ENCODE data around the gene NRXN2.

Gene NRXN2

GRCh38 chr11:64632654-64633053, 90.3 kb downstream of the NRXN2 start:
- H3K9me3 ChIP-seq (ENCODE audit: control insufficient read depth, insufficient read depth, low read length), result no peaks in the 10 kb centered on the region
- no peaks in the 10 kb centered on the region for H3K36me3 ChIP-seq (ENCODE audit: control insufficient read depth, low read length)
- peaks cover 2% of the 10 kb centered on the region; the same call in 1 of the 2 replicates for H3F3A ChIP-seq (ENCODE audit: control insufficient read depth, insufficient read depth)
- 0 out of 2 replicates have a peak, but pooled peaks cover 2% of the 10 kb centered on the region for H4K20me1 ChIP-seq (ENCODE audit: control insufficient read depth, insufficient read depth, low read depth, low read length)
- no peak overlapping the region for H3K4me3 ChIP-seq (ENCODE audit: low read length)
- no peaks in the 10 kb centered on the region for H3K79me2 ChIP-seq (ENCODE audit: control insufficient read depth, low read length)
- H3K27ac ChIP-seq (ENCODE audit: low read depth, low read length), result no peak overlapping the region
- H3K27me3 ChIP-seq (ENCODE audit: control insufficient read depth, low read length), result peaks cover 5% of the 10 kb centered on the region
- no peaks in the 10 kb centered on the region for H3K9me2 ChIP-seq (replicated peaks; ENCODE audit: control insufficient read depth, low read length)
- H3K4me1 ChIP-seq (ENCODE audit: control insufficient read depth, low read length), result peaks cover 21% of the 10 kb centered on the region
- no peak overlapping the region for H3K4me2 ChIP-seq (ENCODE audit: low read length)
- TF ChIP-seq CTCF (IDR thresholded peaks at IDR 0.05; ENCODE audit: low read depth, low read length, poor library complexity, severe bottlenecking) (no peak), EZH2phosphoT487 (IDR thresholded peaks at IDR 0.05; ENCODE audit: borderline replicate concordance, low read length) (no peak)

GRCh38 chr11:64632237-64632636, 90.8 kb downstream of the NRXN2 start:
- H4K20me1 ChIP-seq (ENCODE audit: control insufficient read depth, insufficient read depth, low read depth, low read length), result 0 out of 2 replicates have a peak, but pooled peaks cover 3% of the 10 kb centered on the region
- H3K4me3 ChIP-seq (ENCODE audit: low read length), result no peak overlapping the region
- no peaks in the 10 kb centered on the region for H3K9me3 ChIP-seq (ENCODE audit: control insufficient read depth, insufficient read depth, low read length)
- H3K36me3 ChIP-seq (ENCODE audit: control insufficient read depth, low read length), result no peaks in the 10 kb centered on the region
- TF ChIP-seq EZH2phosphoT487 (IDR thresholded peaks at IDR 0.05; ENCODE audit: borderline replicate concordance, low read length) (no peak), CTCF (IDR thresholded peaks at IDR 0.05; ENCODE audit: low read depth, low read length, poor library complexity, severe bottlenecking) (no peak)
- no peaks in the 10 kb centered on the region for H3K79me2 ChIP-seq (ENCODE audit: control insufficient read depth, low read length)
- H3K4me1 ChIP-seq (ENCODE audit: control insufficient read depth, low read length), result peaks cover 21% of the 10 kb centered on the region
- H3K27ac ChIP-seq (ENCODE audit: low read depth, low read length), result no peak overlapping the region
- H3K27me3 ChIP-seq (ENCODE audit: control insufficient read depth, low read length), result peaks cover 1% of the 10 kb centered on the region; the same call in 1 of the 2 replicates
- no peaks in the 10 kb centered on the region for H3K9me2 ChIP-seq (replicated peaks; ENCODE audit: control insufficient read depth, low read length)
- no peak overlapping the region for H3K4me2 ChIP-seq (ENCODE audit: low read length)
- peaks cover 2% of the 10 kb centered on the region; the same call in 1 of the 2 replicates for H3F3A ChIP-seq (ENCODE audit: control insufficient read depth, insufficient read depth)

- no peaks in the 10 kb centered on the region for H3K36me3 ChIP-seq (ENCODE audit: control insufficient read depth, low read length)
- H3K4me1 ChIP-seq (ENCODE audit: control insufficient read depth, low read length), result peaks cover 20% of the 10 kb centered on the region
- no peaks in the 10 kb centered on the region for H3K9me2 ChIP-seq (replicated peaks; ENCODE audit: control insufficient read depth, low read length)
- H3K4me2 ChIP-seq (ENCODE audit: low read length), result no peak overlapping the region
- no peak overlapping the region for H3K27ac ChIP-seq (ENCODE audit: low read depth, low read length)
- peaks cover 2% of the 10 kb centered on the region; the same call in 1 of the 2 replicates for H3F3A ChIP-seq (ENCODE audit: control insufficient read depth, insufficient read depth)
- TF ChIP-seq CTCF (IDR thresholded peaks at IDR 0.05; ENCODE audit: low read depth, low read length, poor library complexity, severe bottlenecking) (no peak), EZH2phosphoT487 (IDR thresholded peaks at IDR 0.05; ENCODE audit: borderline replicate concordance, low read length) (no peak)
- H3K9me3 ChIP-seq (ENCODE audit: control insufficient read depth, insufficient read depth, low read length), result no peaks in the 10 kb centered on the region
- H4K20me1 ChIP-seq (ENCODE audit: control insufficient read depth, insufficient read depth, low read depth, low read length), result 0 out of 2 replicates have a peak, but pooled peaks cover 3% of the 10 kb centered on the region
- no peak overlapping the region for H3K4me3 ChIP-seq (ENCODE audit: low read length)
- no peaks in the 10 kb centered on the region for H3K27me3 ChIP-seq (ENCODE audit: control insufficient read depth, low read length)
- H3K79me2 ChIP-seq (ENCODE audit: control insufficient read depth, low read length), result no peaks in the 10 kb centered on the region
These were observed 91.3 kb downstream of the NRXN2 start for GRCh38 chr11:64631675-64632074.
